NCI-H774 (cell line): ENCODE data around the gene COL20A1.

Experiments used
- DNase-seq: peaks from one replicate; lab custom pipeline; 2025; lab: John Stamatoyannopoulos, UW

COL20A1 gene

DNA sequence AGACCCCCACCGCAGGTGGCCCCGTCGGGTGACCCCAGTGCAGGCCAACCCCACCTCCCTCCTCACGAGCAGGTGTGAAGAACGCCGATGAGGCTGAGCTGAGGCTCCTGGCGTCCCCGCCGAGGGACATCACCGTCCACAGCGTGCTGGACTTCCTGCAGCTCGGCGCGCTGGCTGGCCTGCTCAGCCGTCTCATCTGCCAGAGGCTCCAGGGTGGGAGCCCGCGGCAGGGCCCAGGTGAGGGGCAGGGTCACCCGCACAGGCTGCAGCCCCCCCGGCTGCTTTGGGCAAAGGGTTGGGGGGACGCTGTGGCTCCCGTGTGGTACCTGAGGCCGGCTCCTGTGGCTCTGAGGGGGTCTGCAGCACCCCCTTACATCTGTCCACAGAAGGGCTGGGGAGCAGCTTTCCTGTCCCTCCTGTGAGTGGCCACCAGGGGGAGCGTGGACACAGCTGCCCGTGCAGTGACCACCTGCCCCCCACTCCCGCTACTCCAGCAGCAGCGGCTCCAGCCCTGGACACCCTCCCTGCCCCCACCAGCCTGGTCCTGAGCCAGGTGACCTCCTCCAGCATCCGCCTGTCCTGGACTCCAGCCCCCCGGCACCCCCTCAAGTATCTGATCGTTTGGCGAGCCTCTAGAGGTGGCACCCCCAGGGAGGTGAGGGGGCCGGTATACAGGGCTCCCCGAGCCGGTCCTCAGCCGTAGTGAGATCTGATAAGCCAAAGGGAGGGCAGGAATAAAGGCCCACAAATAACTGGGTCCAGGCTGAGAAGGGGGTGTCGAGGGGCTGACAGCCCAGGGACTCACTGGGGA lies 16.5 kb downstream of the COL20A1 start:
- DNase-seq, result no peak

DNA sequence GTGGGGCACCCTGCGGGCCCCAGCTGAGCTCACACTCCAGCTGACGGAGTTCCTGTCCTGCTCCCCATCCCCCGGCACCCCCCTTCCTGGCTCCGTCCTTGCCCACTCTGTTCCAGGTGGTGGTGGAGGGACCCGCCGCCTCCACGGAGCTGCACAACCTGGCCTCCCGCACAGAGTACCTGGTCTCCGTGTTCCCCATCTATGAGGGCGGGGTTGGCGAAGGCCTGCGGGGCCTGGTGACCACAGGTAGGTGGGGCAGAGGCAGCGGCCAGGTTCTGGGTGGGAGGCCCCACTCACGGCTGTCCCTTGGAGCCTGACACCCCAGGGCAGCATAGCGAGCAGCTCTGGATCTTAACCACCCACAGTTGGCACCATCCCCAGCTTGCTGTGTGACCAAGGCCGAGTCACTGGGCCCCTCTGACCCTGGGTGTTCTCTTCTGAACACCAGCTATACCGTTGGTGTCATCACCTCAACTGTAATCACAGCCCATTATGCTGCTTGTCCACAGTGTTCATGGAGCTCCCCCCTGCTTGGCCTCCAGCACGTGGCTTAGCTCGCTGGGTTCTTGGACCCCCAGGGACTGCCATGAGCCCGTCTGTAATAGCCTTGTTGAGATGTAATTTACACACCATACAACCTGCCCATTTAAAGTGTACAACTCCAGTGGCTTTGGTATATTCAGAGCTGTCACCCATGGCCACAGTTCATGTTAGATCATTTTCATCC lies 17.4 kb downstream of the COL20A1 start:
- no peak for DNase-seq

DNA sequence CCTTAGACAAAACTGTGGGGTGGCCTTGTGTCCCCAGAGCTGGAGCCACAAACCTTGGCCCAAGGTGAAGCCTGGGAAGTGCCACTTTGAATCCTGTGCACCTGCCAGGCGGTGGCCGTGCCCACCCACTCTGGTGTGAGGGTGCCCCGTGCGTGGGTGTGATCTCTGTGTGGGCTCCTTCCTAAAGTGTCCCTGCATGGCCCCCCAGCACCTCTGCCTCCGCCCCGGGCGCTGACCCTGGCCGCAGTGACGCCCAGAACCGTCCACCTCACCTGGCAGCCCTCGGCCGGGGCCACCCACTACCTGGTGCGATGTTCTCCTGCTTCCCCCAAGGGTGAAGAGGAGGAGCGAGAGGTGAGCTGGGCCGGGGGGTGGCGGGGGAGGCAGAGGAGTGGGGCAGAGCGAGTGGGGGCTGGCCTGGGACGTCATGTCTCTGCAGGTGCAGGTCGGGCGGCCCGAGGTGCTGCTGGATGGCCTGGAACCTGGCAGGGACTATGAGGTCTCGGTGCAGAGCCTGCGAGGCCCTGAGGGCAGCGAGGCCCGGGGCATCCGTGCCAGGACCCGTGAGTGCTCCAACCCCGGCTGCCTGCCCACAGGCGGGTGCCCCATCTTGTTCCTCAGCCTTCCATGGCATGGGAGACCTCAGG lies 18.3 kb downstream of the COL20A1 start:
- DNase-seq, result no peak

DNA sequence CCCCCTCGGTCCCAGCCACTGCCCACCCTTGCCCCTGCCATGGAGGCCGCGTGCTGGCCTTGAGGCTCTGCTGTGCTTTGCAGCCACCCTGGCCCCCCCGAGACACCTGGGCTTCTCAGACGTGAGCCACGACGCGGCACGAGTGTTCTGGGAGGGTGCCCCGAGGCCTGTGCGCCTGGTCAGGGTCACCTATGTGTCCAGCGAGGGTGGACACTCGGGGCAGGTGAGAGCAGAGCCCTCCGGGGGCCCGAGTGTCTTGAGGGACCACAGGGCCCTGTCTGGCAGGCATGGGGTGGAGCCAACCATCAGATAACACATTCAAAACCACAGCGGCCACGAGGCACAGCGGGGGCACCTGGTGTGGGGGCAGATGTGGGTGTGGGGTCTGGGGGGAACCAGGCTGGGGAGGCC lies 18.9 kb downstream of the COL20A1 start:
- DNase-seq, result no peak

DNA sequence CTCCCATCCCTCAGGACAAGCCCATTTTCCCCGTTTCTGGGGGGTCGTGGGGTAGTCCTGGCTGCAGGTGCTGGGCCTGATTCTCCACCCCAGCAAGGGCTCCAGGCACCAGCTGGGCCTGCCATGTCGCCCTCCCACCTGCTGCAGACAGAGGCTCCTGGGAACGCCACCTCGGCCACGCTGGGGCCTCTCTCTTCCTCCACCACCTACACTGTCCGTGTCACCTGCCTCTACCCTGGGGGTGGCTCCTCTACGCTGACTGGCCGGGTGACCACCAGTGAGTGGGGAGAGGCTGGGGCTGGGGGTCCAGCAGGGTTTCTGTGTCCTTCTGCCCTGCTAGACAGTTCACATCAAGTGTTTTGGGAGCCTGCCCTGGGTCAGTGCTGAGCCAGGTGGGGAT lies 19.3 kb downstream of the COL20A1 start:
- DNase-seq, result no peak

DNA sequence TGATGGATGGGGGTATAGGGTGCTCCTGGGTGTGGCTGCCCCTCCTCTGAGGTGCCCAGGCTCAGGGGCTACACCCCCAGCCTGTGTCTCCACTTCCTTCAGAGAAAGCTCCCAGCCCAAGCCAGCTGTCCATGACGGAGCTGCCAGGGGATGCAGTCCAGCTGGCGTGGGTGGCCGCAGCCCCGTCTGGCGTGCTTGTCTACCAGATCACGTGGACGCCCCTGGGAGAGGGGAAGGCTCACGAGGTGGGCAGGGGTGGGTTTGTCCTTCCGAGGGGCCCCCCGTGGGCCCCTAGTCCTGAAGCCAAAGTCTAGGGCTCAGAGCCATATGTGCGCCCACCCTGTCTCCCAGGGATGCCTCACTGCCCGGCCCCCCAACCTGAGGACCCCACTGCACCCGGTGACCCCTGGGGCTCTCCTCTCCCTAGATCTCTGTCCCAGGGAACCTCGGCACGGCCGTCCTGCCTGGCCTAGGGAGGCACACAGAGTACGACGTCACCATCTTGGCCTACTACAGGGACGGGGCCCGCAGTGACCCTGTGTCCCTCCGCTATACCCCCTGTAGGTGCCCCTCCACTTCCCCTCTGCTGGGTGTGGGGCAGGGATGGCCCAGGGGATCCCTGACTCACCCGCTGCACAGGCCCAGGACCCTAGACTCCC lies 19.8 kb downstream of the COL20A1 start:
- DNase-seq, result no peak

DNA sequence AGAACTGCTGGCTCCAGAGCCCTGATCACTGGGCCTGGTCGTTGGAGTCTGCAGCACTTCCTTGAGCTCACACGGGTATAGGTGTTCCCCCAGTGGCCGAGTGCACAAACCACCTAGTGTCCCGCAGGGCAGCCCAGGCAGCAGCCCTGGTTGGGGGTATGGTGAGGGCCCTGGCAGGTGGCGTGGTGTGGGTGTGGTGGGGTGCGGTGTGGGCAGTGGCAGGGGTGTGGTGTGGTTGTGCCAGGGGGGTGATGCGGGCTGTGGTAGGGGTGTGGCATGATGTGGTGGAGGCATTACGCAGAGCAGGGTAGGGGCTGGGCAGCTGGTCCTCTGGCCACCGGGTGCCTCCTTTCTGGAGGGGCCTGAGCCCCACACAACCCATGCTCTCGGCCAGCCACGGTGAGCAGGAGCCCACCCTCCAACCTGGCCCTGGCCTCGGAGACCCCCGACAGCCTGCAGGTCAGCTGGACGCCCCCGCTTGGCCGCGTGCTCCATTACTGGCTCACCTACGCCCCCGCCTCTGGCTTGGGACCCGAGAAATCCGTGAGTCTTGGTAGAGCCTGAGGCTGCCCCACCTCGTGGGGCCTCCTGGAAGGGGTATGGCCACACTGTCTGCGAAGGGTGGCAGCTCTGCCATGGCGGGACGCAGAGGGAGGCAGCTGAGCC lies 20.5 kb downstream of the COL20A1 start:
- no peak for DNase-seq

DNA sequence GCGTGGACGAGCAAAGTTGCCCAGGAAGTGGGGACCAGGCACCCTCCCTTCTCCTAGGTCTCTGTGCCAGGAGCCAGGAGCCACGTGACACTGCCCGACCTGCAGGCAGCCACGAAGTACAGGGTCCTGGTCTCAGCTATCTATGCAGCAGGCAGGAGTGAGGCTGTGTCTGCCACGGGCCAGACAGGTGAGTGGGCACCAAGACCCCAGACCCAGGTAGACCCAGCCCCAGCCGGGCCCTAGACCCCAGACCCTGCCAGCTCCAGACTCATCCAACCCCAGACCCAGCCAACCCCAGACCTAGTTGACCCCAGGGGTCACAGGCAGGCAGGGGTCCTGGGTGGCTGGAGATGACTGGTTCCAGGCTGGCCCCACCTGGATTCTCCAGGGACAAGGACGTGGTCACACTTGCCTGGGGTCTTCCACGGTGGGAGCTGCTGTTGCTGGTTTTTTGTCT lies 21.1 kb downstream of the COL20A1 start:
- DNase-seq, result no peak

DNA sequence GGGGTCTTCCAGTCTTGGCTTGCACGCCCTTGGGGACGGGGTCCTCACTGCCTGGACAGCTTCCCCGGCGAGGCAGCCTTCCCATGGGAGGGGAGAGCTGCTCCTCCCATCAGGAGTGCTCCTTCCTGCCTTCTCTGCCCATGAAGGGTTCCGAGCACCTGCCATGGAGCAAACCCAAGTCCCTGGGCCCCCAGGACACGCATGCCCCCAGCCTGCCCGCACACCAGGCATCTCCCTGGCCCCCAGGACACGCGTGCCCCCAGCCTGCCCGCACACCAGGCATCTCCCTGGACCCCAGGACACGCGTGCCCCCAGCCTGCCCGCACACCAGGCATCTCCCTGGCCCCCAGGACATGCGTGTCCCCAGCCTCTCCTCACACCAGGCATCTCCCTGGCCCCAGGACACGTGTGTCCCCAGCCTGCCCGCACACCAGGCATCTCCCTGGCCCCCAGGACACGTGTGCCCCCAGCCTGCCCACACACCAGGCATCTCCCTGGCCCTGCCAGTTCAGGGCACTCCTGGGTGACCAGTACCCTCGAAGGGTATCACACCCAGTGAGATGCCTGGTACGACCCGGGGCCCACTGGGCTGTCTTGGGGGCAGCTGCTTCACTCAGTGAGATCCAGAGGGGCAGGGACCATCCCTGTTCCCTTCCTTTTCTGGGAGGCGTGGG lies 21.7 kb downstream of the COL20A1 start:
- no peak for DNase-seq

DNA sequence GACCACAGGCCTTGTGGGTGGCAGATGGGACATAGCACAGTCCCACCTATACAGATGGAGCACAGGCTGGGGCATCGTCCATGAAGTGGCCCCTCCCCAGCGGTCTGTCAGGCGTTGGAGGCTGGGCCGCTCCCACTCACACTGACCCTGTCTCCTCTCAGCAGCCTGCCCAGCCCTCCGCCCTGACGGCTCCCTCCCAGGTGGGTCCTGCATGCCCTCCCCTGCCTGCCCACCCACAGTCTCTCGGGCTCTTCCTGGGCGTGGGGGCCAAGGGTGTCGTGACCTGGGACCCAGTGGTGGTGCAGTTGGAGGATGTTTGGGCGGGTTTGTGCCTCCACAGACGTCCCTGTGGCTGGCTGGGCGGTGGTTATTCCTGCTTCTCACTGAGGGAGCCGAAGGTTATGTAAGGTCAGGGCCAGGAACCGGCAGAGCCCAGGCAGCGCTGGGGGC lies 22.3 kb downstream of the COL20A1 start:
- DNase-seq, result no peak

DNA sequence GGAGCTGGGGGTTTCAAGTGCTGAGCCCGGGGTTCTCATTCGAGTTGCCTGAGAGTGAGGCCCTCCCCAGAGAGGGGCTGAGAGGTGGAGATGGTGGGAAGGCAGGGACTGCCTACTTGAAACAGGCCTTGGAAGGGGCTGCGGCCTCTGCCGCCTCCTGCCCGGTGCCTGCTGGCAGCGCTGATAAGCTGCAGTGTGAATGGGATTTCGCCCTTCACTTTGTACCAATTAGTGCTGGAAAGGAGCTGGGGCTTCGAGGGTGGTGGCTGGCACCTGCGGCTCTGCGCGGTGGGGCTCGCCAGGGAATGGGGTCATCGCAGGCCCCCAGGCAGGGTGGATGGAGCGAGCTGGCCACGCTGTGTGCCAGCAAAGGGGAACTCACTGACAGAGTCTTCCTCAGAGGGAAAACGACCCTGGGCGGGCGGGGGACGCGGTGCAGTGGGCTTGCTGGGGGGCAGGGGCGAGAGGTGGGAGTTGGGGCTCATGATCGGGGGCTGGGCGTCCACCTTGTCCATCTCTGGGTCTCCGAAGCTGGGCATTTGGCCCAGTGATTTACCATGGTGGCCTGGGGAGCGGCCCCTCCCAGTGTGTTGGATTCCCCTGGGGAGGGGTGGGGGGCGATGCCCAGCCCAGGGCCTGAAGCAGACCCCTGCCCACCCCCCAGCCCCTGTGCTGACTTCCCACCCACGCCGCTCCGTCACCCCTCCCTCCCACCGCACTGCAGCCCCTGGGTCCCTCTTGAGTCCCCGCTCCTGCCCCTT lies 22.9 kb downstream of the COL20A1 start:
- DNase-seq, result no peak

DNA sequence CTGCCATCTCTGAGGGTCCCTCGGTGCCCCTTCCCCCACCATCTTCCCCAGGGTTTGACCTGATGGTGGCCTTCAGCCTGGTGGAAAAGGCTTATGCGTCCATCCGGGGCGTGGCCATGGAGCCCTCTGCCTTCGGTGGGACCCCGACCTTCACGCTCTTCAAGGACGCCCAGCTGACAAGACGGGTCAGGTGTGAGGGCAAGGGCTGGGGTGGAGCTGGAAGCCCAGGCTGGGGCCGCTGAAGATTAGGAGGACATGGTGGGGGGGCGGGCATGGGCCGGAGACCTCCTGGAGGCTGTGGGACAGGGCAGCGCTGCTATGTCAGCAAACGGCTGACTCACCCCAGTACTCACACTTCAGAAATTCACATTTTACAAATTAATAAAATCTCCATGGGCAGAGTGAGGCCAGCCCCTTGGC lies 23.5 kb downstream of the COL20A1 start:
- DNase-seq, result no peak

DNA sequence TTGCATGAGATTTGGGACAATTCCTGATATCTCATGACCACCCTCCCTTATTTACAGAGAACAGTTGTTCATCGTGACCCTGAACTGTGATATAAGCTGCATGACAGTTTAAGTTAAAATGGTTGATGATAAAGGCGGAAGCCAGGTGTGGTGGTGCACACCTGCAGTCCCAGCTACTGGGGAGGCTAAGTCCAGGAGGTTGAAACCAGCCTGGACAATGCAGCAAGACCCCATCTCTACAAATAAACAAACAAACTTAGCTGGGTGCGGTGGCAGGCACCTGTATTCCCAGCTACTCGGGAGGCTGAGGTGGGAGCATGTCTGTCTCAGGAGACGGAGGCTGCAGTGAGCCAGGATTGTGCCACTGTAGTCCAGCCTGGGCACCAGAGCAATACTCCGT lies 24.1 kb downstream of the COL20A1 start:
- DNase-seq, result no peak

DNA sequence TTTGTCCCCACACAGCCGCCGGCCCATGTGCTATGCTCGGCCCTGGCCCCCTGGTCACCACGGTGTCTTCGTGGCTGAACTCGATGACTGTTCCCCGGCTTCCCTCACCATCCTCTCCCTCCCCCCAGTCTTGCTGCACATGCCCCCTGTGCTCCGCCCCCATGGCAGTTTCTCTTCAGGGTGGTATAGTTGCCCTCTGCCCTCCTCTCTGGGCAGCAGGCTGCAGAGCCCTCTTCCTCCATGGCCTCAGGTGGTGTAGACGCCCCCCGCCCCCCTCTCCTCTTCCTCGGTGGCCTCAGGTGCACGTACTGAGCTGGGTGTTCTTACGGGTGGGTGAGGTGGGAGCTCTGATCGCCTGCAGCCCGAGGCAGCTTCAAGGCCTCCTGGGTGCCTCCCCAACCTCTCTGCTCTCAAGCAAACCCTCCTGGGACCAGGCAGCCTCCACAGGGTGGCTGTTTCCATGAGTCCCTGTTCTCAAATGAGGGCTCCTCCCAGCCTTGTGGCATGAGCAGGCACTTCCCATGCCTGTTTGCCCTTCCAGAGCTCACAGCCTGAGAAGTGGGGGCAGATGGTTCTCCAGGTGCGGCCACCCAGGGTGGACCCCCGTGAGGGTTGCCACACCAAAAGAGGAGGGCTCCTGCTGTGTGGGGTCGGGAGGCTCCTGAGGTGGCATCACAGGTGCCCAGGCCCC lies 24.8 kb downstream of the COL20A1 start:
- DNase-seq, result no peak

DNA sequence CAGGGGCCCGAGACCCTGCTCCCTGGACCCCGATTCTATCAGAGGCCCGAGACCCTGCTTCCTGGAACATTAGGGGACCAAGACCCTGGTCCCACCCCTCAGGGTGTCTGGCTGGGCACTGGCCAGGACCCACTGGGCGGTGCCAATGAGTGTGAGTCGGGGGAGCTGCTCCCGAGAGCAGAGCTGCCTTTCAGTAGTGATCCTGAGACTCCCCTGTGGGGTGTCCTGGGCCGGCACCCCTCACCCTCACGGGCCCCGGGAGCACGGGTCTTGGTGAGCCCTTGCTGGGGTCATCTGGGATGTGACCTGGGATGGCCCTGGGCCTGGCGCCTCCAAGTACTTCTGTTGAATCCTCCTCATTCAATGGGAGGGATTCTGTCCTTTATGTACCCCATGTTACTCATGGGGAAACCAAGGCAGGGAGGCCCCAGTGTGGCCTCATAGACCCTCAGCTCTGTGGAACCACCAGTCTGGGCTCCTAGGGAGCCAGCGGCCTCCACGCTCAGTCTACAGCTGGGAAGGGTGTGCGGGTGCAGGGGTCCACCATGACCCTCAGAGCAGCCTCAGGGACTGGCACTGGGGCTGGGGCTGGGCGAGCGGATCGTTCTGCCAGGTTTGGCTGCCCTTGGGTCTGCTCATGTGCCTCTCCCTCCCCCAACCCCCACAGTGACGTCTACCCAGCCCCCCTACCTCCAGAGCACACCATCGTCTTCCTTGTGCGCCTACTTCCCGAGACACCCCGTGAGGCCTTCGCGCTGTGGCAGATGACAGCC lies 25.6 kb downstream of the COL20A1 start:
- no peak for DNase-seq

DNA sequence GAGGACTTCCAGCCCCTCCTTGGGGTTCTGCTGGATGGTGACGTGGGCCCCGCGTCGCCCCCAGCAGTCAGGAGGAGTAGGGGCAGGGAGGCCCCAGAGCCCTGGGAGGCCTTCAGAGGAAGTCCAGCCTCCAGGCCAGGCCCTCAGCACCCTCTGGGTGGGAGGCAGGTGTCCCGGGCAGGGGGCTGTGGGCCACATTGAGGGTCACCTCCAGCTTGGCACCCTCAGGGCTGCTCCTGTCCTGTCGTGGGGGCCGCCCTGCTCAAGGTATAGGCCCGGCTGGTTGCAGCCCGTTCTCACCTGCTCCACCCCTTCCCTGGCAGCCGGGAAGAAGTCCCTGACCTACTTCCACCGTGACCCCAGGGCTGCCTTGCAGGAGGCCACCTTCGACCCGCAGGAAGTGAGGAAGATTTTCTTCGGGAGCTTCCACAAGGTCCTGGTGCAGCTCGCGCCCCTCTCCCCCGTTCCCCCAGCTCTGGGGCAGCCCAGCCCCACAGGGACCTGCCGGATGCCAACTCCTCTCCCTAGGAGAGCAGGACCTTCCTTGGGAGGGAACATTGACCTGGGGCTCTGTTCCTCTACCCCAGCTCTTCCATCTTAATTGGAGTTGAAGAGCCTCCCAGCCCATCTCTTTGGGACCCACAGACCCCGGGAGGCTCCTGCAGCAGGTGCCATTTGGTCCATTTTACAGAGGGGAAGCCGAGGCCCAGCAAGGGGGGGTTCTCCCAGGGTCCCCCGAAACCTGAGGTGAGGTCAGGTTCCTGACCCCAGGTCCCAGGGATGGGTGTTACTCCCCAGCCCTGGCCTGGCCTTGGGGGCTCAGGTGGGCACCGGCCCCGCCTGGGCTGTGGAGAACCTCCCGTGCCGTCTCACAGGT lies 26.4 kb downstream of the COL20A1 start:
- DNase-seq, result no peak

DNA sequence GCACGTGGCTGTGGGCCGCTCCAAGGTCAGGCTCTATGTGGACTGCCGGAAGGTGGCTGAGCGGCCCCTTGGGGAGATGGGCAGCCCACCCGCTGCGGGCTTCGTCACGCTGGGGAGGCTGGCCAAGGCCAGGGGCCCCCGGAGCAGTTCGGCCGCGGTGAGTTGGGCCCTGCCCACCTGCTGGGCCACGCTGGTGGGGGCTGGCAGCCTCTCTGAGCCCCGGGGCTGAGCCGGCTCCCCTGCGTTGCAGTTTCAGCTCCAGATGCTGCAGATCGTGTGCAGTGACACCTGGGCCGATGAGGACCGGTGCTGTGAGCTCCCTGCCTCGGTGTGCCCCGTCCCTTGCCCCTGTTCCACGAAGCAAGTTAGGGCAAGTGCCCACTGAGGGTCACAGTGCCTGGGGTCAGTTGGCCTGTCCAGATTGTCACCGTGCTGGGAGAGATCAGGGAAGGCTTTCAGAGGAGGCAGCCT lies 27.1 kb downstream of the COL20A1 start:
- no peak for DNase-seq

DNA sequence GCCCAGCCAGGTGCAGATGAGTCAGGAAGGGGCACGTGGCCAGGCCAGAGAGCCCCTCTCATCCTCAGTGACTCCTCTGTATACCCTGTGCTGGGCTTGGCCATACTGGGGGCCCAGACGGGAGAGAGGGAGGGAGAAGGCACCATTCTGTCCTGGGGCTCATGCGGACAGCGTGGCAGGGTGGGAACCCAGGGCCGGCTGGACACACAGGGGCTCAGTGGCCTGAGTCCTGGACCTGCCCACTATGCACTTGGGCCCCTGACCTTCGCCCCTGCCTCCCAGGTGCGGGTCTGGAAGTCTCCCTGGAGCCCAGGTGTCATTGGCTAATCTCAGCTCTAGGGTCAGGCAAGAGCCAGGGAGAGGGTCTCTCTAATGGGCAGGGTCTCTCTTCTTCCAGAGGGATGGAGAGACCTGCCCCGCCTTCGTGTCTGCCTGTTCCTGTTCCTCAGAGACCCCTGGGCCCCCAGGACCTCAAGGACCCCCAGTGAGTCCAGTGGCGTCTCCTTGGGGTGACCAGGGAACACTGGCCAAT lies 27.7 kb downstream of the COL20A1 start:
- DNase-seq, result no peak
